Cerebellar nuclear complex (tissue), 1 donor: ENCODE data around the gene CEMIP.
A peak's percentile ranks its signal among the peaks of the same experiment; 100 is the strongest.

Experiments used
- DNase-seq, 2 experiments: peaks; one replicate each; lab custom pipeline; 2025; lab: John Stamatoyannopoulos, UW

CEMIP gene

DNA sequence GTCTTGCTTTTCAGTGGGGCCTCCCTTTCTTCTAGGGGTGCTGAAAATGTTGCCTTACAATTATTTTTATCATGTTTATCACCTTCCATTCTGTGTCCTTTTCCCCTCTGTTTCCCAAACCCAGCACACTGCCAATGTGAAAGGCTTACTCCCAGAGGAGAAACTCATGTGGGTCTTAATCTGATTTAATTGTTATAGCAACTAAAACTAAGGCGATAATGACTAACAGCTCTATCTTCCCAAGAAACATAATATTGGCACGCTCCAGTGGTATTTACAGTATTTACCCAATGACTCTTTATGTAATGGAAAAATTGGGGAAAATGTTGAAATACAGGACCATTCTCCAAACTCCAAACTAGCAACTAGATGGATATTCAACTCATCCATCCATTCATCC, 152.0 kb downstream of the CEMIP start:
- DNase-seq: no peak

DNA sequence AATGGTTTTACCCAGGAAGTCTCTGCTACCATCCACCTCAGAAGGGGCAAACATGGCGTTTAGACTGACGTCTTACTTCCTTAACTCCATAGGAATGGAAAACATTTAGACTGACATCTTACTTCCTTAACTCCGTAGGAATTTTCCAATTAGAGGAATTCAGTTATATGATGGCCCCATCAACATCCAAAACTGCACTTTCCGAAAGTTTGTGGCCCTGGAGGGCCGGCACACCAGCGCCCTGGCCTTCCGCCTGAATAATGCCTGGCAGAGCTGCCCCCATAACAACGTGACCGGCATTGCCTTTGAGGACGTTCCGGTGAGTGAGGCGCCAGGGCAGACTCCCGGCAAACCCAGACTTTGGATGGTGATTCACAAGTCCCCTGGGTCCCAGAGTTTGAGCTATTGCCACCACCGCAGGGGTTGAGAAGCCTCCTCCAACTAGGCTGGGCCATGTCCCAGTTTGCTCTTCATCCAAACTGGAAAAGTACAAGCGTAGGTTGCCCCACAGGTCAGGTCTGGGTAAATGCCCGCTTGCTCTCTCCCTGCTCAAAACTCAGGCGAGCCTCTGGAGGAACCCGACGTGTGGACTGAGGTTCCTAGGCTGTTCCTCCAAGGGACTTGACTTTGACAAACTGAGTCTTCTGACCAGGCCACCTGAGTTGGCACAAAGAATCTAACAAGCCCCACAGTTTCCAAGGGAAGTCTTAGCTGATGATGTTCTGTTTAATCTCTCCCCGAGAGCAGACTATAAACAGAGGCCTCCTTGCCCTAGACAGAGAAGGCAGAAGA, 152.7 kb downstream of the CEMIP start:
- DNase-seq: no peak

DNA sequence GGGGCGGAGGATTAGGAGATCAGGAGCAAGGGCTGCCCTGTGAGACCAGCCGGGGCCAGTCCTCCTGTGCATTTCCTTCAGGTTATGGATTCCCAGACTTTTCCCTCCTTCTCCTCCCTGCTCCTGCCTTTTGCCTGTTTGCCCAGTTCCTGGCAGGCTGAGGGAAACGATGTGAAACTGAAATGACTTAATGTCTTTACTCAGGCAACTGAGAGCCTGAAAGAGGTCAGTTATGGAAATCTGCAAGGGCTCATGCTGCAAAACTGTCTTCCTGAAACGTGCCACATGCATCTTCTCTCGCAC, 153.3 kb downstream of the CEMIP start:
- DNase-seq: no peak

DNA sequence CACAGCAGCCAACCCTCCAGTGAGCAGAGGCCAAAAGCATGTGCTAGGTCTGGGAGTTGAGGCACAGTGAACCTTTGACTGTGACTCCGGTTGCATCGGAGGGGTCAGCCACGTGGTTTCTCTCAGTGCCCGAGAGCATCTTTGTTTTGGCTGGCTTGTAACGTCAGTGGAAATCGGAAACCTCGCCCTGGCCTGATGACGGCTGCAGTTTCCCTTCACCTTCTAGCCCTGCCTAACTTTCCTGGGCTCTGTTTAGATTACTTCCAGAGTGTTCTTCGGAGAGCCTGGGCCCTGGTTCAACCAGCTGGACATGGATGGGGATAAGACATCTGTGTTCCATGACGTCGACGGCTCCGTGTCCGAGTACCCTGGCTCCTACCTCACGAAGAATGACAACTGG, 153.8 kb downstream of the CEMIP start:
- no peak for DNase-seq

DNA sequence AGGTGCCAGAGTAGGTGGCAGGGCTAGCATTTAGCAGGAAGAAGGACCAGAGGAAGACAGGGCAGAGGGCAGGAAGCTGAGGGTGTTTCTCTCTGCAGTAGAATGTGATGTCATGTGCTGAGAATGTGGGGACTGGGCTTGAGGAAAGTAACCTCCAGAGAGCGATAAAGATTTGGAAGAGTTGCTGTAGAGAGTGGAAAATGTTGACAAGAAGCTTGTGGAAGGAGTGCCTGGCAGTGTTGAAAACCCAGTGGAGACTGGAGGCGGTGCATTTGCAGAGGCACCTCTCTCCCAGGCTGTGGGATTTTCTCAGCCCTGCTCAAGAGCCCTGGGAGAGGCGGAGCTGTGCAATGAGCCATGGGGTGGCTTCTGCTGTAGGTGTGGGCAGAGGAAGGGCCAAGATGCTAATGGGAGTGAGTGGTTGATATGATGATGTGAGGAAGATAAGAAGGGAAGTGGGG, 155.6 kb downstream of the CEMIP start:
- no peak for DNase-seq

DNA sequence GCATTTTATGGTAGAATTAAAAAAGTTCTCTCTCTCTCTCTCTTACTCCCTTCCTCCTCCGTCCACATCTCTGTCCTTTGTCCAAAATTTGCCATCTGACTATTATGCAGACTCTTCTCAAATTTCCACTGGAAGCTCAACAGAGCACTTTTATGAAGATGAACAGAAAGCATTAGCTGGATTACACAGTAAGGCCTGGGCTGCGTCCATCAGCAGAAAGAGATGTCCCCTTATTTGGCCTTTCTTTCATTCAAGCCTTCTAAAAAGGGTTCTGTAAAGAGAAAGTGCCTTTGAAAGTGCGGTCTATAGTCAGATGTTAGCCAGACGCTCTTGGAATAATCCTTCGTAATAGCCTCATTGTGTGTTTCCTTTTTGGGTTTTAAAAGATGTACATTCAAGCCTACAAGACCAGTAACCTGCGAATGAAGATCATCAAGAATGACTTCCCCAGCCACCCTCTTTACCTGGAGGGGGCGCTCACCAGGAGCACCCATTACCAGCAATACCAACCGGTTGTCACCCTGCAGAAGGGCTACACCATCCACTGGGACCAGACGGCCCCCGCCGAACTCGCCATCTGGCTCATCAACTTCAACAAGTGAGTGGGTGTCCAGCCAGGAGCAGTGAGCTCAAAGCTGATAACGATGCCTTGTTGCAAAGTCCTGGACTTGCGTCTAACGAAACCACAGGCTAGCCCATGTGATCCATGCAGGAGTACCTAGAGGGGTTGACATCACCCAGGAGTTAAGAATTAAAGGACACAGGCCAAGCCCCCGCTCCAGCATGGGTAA, 157.3 kb downstream of the CEMIP start:
- no peak for DNase-seq

DNA sequence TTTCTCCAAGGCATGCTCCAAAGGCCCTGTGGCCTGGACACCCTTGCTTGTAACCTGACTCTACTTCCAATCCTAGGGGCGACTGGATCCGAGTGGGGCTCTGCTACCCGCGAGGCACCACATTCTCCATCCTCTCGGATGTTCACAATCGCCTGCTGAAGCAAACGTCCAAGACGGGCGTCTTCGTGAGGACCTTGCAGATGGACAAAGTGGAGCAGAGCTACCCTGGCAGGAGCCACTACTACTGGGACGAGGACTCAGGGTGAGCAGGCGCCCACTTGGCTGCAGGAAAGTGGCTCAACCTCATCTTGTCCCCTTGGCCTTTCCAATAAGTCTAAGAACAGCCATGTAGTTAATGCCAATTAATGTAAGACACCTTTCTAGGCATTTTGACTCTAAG, 158.5 kb downstream of the CEMIP start:
- no peak for DNase-seq

DNA sequence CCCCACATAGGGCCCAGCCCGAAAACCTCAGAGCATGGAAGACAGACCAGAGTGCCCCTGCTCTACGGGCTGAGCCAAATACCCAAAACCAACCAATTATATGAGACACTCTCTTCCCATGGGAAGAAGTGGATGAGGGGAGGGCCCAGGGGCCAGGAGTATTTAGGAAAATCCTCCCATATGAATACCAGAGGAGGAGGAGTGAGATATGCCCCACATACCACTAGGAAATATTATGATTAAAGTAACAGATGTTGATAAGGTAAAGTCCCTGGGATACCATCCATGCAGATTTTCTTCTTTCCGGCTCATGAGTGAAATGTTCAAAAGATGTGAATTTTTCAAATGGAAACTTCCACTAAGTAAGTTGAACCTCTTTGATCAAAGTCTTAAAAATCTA, 160.0 kb downstream of the CEMIP start:
- no peak for DNase-seq

DNA sequence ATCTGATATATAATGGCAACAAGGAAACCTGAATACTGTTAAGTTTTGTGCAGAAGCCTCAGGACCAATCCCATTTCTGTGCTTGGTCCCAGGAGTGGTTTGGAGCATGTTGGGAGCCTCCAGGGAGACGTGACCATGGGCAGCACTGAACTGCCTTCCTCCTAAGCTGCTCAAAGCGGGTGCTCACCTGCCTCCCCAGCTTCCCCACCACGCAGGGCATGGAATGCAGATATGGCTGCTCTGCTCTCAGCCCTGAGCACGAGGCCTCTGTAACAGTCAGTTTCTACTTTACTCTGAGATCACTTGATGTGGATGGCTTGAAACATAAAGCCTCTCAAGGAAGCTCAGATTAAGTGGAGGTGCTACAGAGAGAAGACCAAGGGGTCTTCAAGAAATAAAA, 161.2 kb downstream of the CEMIP start:
- no peak for DNase-seq

DNA sequence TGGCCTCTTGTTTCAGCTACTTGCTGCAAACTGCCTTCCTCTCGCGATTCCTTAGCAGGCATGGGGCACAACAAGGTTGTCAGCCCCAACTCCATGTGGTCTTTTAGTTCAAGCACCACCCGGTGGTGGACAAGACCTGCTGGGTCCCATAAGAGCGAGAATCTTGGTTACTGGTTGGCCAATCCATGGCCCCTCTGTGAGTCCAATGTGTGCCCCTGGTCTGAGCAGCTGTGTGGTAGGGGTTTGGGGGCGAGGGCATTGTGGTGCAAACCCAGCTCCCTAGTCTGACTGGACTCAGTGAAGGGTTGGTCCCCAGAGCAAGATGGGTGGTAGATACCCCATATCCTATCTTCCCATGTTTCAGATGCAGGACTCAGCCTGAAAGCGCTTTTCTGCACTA, 161.7 kb downstream of the CEMIP start:
- no peak for DNase-seq

DNA sequence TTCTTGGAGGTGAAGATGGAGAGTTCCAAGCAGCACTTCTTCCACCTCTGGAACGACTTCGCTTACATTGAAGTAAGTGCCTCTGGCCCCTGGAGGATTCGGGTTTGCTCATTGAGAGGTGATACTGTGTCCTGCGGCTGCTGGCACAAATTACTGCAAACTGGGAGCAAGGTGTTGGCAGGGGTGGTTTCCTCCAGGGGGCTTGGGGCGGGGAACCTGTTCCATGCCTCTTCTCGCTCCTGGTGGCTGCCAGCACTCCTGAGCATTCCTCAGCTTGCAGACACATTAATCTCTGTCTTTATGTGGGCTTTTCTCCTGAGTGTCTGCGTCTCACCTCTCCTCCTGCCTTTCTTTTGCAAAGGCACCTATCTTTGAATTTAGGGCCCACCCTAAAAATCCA, 163.1 kb downstream of the CEMIP start:
- no peak for DNase-seq

DNA sequence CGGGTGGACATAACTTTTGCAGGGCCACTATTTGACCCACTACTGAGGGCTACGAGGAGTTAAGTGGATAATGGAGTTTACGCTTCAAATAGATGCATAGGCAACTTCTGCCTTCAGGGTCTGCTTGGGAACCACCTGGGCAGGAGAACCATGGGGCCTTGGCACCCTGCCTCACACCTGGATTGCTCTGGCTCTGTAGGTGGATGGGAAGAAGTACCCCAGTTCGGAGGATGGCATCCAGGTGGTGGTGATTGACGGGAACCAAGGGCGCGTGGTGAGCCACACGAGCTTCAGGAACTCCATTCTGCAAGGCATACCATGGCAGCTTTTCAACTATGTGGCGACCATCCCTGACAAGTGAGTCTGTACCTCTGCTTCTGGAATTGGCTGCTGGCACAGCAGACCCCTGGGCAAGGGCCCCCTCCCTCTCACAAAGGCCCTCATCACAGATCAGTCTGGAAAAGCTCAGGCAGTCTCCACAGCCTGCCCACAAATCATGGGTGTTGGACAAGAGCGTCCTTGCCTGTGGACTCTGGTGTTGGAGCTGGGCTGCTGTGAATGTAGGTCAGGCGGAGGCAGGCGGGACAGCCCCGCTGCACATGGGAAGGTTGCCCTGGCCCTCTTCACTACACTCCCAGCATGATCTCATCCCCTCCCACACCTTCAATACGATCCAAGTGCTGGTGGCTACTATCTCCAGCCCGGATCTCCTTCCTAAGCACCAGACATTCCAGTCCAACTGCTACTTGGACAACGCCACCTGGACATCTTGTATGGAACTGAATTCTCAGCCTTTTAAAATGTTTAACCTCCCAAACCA, 163.8 kb downstream of the CEMIP start:
- DNase-seq: peak; percentile 21 to 44

DNA sequence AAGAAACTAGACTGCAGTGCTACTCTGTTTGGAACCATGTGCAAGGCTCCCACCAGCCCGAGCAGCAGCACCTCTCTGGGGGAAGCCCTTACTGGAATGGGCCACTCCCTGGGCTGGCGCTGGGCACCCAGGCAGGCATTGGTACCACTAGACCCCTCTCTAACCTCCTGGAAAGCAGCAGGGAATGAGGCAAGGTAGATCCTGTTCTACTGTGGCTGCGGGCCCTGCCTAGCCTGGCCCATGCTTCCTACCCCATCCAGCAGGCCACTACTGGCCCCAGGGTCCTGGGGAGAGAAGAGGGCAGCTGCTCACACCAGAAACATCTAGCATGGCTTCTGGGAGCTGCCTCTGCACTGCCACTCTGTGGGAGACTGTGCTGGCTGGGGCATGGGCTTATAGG, 165.6 kb downstream of the CEMIP start:
- no peak for DNase-seq

DNA sequence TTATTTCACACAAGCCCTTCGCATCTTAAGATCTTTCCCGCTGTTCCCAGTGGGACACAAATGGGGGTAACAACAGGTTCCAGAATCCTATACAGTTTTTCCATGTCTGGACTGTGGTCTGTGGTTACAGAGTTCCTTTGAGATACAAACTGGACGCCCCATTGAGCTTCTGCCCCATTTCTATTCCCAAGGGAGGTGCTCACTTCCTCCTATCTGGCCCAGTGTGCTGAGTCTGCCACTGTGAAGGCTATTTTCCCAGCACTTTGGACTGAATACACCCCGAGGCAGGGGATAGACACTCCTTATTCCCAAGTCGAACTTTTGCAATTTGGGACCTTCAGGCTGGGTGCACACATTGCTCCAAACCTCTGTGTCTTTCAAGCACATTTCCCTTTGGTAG, 166.4 kb downstream of the CEMIP start:
- DNase-seq: no peak

DNA sequence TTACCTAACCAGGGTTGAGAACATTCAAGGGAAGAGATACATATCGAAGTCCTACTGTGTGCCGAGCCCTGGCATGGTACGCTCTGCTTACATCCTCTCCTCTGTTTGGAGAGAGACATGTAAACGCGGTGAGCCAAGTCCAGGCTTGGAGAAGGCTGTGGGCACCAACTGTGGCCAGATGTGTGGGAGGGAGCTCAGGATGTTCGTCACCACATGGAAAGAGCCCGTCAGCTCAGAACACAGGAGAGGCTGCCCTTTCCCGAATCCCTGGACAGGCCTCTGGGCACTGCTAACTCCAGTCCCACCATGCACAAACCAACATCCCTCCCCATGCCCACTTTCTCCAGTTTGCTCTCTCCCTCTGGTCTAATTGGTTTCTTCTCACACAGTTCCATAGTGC, 167.4 kb downstream of the CEMIP start:
- no peak for DNase-seq

DNA sequence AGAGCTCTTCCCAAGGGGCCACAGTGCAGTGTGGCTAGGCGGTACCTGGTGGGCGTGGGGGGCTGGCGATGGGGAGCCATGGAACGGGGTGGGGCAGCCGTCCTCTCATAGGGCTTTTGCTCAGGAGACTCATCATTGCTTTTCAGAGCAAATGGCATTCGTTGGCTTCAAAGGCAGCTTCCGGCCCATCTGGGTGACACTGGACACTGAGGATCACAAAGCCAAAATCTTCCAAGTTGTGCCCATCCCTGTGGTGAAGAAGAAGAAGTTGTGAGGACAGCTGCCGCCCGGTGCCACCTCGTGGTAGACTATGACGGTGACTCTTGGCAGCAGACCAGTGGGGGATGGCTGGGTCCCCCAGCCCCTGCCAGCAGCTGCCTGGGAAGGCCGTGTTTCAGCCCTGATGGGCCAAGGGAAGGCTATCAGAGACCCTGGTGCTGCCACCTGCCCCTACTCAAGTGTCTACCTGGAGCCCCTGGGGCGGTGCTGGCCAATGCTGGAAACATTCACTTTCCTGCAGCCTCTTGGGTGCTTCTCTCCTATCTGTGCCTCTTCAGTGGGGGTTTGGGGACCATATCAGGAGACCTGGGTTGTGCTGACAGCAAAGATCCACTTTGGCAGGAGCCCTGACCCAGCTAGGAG, 169.6 kb downstream of the CEMIP start:
- DNase-seq: no peak

DNA sequence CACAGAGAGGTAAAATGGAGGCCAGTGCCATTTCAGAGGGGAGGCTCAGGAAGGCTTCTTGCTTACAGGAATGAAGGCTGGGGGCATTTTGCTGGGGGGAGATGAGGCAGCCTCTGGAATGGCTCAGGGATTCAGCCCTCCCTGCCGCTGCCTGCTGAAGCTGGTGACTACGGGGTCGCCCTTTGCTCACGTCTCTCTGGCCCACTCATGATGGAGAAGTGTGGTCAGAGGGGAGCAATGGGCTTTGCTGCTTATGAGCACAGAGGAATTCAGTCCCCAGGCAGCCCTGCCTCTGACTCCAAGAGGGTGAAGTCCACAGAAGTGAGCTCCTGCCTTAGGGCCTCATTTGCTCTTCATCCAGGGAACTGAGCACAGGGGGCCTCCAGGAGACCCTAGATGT, 170.6 kb downstream of the CEMIP start:
- DNase-seq: no peak

DNA sequence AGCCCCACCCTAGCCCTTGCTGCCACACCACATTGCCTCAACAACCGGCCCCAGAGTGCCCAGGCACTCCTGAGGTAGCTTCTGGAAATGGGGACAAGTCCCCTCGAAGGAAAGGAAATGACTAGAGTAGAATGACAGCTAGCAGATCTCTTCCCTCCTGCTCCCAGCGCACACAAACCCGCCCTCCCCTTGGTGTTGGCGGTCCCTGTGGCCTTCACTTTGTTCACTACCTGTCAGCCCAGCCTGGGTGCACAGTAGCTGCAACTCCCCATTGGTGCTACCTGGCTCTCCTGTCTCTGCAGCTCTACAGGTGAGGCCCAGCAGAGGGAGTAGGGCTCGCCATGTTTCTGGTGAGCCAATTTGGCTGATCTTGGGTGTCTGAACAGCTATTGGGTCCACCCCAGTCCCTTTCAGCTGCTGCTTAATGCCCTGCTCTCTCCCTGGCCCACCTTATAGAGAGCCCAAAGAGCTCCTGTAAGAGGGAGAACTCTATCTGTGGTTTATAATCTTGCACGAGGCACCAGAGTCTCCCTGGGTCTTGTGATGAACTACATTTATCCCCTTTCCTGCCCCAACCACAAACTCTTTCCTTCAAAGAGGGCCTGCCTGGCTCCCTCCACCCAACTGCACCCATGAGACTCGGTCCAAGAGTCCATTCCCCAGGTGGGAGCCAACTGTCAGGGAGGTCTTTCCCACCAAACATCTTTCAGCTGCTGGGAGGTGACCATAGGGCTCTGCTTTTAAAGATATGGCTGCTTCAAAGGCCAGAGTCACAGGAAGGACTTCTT, 171.3 kb downstream of the CEMIP start:
- DNase-seq: no peak

DNA sequence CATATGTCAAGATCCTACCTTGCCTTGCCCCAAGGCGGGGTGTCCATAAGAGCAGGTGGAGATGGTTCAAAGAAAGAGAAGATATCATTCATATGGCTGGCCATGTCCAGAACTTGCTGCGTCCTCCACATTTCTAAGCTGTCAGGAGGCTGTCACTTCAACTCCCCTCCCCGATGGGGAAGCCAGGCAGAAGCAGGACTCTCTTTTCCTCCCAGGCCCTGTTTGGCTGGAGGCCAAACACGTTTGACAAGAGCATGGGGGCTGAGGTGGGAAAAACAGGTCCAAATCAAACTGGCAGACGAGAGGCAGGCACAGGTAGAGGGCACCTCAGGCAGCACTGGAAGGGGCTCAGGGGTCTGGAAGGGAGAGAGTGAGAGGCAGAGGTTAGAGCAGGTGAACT, 172.8 kb downstream of the CEMIP start:
- DNase-seq: no peak

DNA sequence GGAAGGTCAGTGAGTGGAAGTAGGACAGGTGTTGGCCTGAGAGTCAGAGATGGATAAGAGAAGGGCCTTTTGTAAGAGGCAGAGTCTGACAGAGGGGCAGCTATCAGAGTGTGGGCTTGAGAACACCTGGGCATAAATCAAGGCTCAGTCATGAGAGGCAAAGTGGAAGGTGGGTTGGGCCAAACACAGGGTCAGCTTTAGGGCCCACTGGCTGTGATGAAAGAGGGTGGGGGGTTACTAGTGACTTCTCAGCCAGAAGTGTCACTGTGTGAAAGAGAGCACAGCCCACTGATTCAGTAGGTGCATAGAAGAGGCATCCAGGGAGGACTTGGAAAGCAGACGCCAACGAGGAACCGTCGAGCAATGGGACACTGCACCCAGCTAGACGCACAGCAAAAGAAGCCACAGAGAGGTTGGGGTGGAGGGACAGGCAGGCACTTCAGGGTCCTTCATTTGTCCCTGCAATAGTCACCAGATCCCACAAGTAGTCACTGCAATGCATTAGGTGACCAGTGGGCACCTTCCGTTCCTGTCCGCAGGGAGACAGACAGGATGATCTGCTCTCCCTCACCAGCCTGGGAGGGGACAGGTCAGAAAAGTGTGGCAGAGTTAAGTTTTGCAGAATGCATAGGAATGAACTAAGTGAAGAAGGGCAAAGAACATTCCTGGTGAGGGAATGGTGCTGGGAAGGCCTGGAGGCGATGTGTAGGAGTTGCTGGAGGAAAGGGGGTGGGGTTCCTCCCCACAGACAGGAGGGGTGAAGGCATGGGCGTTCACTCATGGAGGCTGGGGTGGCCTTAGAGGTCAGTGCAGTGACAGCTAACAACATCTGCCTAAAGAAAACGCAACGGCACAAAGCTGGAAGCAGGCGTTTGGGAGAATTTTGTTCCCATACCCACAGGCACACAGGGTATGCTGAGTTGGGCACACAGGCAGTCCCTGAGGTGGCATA, 174.1 kb downstream of the CEMIP start:
- no peak for DNase-seq
